COR-L47 (cell line): ENCODE measurements around the gene PATJ.
"Not testable (repeated sequence)": the region's sequence is repeated elsewhere in the genome, so short reads cannot be mapped to it uniquely, and the experiment has no call there.

ENCODE experiments used
- DNase-seq: peaks from one replicate; lab custom pipeline; 2025; lab: John Stamatoyannopoulos, UW

The PATJ gene

DNA sequence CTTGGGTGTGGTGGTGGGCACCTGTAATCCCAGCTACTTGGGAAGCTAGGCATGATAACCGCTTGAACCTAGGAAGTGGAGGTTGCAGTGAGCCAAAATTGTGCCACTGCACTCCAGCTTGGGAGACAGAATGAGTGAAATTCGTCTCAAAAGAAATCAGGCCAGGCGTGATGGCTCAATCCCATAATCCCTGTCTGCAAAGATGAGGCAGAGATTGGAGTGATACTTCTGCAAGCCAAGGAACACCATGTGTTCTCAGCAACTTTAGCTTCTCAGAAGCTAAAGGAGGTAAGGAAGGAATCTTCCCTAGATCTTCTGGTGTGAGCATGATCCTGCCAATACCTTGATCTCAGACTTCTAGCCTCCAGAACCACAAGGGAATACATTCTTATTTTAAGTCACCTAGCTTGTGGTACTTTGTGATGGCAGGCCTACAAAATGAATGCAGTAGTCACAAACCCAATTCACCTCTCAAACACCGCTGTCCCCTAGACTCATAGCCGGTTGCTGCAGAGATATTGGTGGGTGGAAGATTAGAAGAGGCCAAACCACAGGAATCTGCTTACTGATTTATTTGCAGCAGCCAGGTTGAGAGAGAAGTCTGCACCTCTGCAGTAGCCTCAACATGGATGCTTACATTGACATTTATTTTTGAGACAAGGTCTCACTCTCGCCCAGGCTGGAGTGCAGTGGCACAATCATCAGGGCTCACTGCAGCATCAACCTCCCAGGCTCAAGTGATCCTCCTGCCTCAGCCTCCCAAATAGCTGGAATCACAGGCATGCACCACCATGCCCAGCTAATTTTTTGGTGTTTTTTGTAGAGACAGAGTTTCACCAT lies 471.0 kb downstream of the PATJ start:
- no peak for DNase-seq

DNA sequence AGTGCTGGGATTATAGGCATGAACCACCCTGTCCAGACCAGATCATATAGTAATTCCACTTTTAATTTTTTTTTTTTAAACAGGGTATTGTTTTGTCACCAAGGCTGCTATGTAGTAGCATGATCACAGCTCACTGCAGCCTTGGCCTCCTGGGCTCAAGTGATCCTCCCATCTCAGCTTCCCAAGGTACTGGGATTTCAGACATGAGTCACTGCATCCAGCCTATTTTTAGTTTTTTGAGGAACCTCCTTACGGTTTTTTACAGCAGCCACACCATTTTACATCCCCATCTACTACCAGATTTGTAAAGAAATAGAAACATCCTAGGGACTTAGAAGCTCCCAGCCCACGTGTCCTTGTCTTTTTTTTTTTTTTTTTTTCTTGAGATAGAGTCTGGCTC lies 476.3 kb downstream of the PATJ start:
- DNase-seq = no peak

DNA sequence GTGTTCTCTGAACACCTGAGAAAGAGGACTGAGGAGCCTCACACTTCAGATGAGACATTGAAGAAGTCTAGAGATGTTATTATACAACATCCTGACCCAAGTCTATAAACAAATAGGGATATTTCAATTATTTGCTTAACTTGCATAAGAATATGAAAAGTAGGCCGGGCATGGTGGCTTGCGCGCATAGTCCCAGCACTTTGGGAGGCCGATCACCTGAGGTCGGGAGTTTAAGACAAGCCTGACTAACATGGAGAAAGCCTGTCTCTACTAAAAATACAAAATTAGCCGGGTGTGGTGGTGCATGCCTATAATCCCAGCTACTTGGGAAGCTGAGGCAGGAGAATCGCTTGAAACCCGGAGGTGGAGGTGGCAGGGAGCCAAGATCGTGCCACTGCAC lies 478.2 kb downstream of the PATJ start:
- not testable (repeated sequence) for DNase-seq

DNA sequence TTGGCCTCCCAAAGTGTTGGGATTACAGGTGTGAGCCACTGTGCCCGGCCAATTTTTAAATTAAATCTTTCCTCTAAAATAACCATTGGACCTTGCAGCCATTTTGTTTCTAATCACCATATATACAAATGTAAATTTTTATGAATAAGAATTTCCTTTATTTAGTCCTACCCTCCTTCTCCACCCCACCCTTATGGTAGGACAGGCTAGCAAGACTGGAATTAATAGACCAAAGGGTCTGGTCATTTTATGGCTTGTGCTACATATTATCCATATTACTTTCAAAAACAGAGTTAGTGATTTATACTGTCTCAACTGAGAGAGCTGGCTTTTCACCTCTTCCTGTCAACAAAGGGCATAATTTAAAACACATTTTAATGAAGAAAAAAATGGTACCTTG lies 478.9 kb downstream of the PATJ start:
- DNase-seq = no peak

DNA sequence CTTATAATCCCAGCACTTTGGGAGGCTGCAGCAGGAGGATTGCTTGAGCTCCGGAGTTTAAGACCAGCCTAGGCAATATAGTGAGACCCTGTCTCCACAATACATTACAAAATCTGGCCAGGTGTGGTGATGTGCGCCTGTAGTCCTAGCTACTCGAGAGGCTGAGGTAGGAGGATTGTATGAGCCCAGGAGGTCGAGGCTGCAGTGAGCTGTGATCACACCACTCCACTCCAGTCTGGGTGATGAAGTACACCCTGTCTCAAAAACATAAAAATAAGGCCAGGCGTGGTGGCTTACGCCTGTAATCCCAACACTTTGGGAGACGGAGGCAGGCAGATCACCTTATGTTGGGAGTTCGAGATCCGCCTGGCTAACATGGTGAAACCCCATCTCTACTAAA lies 480.0 kb downstream of the PATJ start:
- no peak for DNase-seq

DNA sequence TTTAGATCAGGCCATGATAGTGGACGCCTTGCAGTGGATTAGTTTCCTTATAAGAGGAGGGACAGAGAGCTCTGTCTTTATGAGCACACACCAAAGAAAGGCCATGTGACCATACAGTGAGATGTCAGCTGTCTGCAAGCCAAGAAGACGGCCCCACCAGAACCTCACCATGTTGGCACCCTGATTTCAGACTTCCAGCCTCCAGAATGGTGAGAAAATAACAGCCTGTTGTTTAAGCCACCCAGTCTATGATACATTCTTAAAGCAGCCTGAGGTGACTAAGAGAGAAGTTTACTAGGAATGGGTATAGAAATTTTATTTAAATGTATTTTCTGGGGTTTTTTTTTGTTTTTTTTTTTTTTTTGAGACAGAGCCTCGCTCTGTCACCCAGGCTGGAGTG lies 481.9 kb downstream of the PATJ start:
- DNase-seq = no peak

DNA sequence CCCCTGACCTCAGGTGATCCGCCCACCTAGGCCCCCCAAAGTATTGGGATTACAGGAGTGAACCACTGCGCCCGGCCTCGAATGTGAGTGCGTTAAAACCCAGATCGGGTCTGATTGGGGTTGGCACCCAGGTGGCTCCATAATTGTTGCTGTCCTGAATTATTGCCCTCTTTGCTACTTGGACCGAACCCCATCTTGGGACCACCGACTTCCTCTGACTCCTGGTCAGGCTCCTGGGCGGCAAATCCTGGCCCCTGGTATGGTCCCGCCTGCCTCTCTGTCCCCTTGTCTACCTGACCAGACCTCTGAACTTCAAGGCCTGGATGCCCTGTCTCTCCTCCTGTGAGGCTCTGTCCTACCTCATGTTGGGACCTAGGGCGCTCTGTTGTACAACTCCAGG lies 485.2 kb downstream of the PATJ start:
- no peak for DNase-seq
